HG02623 (cell line): ENCODE measurements around the gene RNF38.
"Not testable (repeated sequence)": the region's sequence is repeated elsewhere in the genome, so short reads cannot be mapped to it uniquely, and the experiment has no call there.

ENCODE experiments used
- ATAC-seq: cut with Tn5 transposase; IDR thresholded peaks from one replicate; pipeline ENCODE4 v1.9.1; 2021; ENCODE audit warnings: moderate library complexity; ENCODE audit not compliant: unreplicated experiment

RNF38 gene

DNA sequence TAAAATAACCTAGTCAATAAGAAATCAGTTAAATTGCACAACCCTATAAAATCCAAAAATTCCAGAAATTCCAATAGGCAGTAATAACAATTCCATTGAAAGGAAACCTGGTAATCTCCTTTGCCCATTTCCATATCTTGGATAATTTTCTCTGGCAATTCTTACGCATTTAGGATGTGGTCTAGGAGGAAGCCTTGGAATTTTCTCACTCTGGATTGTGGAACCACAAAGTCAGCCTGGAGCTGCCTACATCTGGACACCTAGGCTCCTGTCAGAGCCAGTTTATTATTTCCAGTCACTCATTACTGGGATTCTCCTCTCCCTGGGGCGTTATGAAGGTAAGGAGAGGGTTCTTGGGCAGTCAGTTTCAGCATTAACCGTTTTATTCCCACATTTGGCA, 101.5 kb downstream of the RNF38 start:
- no peak for ATAC-seq

DNA sequence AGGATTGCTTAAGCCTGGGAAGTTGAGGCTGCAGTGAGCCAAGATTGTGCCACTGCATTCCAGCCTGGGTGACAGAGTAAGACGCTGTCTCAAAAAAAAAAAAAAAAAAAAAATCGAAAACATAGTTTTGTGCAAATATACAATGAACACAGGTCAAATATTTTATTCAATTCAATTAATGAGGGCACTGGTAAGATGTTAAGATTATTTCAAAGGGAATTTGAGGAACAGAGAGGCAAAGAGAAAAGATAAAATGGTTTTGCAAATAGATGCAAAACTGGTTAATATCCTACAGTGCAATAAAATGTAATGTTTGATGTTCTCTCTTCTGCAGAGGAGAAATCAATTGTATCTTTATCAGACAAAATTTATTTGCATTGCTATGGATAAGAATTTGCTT, 102.3 kb downstream of the RNF38 start:
- no peak for ATAC-seq

DNA sequence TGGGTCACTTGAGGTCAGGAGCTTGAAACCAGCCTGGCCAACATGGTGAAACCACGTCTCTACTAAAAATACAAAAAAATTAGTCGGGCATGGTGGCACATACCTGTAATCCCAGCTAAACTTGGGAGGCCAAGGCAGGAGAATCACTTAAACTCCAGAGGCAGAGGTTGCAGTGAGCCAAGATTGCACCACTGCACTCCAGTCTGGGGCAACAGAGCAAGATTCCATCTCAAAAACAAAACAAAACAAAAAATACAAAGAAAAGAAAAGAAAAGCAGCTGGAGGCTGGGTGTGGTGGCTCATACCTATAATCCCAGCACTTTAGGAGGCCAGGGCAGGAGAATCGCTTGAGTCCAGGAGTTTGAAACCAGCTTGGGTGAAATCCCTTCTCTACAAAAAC, 105.1 kb downstream of the RNF38 start:
- not testable (repeated sequence) for ATAC-seq

DNA sequence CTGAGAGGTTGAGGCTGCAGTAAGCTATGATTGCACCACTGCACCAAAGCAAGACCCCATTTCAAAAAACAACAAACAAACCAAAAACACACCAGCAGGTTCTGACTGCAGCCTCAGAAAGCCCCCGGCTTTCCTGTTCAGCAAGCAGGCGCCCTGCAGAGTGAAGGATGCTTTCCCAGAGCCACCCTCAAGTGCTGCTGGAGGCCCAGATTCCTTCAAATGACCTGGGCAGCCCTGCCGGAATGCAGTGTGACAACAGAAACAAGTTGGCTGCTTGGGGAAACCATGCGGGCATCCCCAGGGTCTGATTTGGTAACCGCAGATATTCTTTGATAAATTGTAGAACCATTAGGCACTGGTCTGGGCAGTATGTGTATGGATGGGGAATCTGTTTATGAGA, 106.2 kb downstream of the RNF38 start:
- ATAC-seq, result no peak

DNA sequence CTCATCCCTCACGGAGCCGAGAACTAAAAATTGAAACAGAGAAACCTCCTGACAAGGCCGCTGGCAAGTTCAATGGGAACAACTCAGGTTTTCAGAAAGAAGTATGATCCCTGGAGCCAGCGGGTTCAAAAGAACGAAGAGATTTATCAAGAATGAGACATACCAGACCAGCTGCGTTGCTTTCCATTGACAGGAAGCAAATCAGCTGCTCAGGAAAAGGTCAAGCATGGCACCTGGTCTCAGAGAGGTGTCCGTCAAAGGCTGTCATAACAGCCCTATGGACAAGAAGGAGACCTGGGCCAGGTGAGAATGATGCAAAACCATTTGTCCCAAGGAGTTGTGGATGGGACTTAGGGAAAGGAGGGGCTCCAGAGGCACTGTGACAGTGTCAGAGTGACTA, 106.9 kb downstream of the RNF38 start:
- ATAC-seq, result no peak

DNA sequence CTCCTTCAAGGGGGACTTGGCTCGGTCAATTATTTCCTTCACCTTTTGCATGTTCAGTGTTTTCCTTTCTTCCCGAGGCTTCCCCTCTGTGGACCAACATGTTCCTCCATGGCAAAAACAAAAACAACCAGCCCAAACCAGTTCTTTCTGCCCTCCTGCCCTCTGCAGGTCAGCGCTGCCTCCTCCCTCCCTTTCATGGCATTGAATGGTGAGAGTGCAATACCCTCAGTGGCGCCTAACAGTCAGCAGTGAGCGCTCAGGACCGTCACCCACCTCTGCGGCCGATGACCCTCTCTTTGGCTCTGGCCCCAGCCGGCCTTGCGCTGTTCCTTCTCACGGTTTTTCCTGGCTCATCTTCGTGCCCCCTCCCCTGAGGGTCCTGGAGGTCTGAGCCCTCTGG, 107.4 kb downstream of the RNF38 start:
- no peak for ATAC-seq

DNA sequence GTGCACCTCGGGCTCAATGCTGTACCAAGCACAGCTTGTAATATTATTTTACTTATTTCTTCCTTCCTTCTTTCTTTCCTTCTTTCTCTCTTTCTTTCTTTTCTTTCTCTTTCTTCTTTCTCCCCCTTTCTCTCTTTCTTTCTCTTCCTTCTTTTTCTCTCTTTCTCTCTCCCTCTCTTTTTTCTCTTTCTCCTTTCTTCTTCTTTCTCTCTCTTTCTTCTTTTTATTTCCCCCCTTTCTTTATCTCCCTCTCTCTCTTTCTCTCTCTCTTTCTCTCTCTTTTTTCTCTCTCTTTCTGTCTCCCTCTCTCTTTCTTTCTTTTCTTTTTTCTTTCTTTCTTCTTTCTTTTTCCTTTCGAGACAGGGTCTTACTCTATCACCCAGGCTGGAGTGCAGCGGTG, 109.1 kb downstream of the RNF38 start:
- no peak for ATAC-seq

DNA sequence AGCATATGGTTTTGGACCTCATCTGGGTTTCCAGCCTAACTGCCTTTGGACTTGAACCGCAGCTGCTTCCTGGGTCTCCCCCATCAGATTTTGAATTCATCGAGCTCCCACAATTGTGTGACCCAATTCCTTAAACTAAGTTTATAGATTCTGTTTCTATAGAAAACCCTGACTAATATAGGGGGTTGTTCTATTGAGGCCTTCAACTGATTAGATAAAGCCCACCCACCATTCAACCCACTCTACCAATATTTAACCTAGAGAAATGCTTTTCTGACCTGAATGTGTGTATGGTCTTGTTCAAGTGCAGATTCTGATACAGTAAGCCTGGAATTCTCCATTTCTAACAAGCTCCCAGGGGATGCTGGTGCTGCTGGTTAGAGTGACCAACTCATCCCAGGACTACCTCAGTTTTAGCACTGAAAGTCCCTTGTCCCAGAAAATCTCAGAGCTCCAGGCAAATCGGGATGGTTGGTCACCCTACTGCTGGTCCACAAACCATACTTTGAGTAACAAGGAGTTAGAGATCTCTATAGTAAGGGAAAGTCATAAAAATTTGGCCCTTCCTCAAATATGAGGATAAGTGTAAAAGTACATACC, 110.1 kb downstream of the RNF38 start:
- no peak for ATAC-seq

DNA sequence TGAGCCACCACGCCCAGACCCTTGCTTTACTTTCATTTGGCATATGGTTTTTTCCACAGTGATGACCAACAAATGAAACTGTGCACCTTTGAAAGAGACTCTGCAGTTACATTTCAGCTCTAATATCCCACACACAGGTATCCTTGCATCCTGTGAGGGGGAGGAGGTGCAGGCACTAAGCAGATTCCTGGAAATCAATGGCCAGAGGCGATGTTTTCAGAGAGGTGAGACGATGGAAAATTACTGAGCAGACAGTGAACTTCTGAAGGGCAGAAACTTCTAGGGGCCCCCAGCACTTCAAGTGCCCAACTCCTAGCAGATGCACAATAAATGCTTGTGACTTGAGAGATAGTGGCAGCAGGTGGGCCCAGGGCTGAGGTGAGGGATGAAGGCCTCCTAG, 112.0 kb downstream of the RNF38 start:
- ATAC-seq, result no peak
